ENCODE data around the gene CD93.

CD93 gene

DNA sequence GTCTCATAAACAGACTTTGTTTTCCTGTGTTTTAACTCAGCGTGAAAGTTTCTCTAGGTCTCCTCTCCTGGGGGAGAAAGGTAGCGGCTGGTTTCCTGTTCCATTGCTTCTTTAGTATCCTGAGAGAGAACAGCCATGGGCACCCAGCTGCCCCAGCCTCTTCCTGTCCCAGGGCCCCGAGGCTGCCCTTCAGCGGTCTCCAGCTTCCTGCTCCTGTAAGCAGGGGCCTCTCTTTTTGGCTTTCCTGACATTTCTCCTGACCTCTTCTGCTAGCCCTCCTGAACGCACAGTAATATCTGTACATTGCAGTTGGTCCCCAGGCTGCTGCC is 53.4 kb downstream of the CD93 start:
- no peak for DNase-seq

DNA sequence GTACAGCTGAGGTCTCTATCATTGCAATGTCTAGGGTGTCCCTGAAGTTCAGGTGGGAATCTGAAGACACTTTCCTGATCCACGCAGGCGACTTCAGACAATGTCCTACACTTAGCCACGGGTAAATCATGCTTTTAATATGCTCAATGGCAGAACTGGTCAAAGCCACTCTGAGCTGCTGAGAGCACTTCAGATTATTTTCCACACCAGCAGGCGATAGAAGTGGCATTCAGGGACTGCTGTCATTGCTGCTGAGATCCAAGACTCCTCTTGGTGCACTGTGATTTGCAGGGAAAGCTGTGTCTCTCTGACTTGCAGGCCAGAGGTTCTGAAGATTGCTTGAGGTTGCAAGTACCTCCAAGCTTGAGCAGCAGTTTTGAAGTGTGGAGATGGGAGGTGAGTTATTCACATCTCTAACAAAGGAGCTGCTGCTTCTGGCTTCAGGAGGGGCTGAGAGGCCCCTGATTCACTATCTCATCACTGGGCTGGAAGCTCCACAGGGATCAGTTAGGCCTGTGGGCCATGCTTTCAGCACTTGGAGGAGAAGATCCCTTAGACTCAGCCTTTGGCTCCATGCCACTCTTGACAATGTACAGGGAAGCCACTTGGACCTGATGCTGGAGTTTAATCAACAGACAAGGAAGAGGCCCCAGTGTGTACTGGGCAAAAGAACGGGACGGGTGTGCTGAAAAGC is 53.9 kb downstream of the CD93 start:
- no peak for DNase-seq

DNA sequence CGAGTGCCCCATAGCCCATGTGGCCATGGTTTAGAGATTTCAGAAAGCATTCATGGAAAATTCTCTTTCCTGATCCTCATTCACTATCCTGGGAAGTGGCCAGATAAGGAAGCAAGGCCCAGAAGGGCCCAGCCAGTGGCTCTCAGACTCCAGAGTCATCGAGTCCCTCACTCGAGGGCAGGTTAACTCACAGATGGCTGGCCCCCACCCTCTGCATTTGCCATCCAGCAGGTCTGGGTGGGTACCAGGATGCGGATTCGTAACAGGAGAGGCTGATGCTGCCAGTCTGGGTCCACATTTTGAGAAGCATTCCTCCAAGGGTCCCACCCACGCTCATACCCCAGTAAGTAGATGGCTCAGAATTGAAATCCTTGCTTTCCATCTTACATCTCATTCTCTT is 54.8 kb downstream of the CD93 start:
- DNase-seq: no peak
